Endothelial cell of umbilical vein (primary cell): ENCODE data around the gene UBTD2. TPM values are rescaled to one million over a fixed set of nuclear protein-coding genes. Genes with fewer than 3 reads are reported as not detected.

ENCODE experiments used
- BruUV-seq: library from RNA; stranded (reverse); fragments of 400-500 nt; replicated peaks from 2 replicates; lab custom pipeline; 2021; lab: Mats Ljungman, UMichigan
- CTCF ChIA-PET: fragments of 300-600, 350-600 bp; sonication (Branson Sonifier 250); formaldehyde crosslinking; loops from one replicate; lab custom pipeline; 2021; ENCODE audit warnings: antibody characterized with exemption, inconsistent platforms; lab: Charles Lee
- POLR2A ChIA-PET: fragments of 300-600, 350-600 bp; sonication (Branson Sonifier 250); formaldehyde crosslinking; loops from one replicate; lab custom pipeline; 2021; ENCODE audit warnings: antibody characterized with exemption, inconsistent platforms; lab: Charles Lee
- DNase-seq: peaks from one replicate; pipeline ENCODE4 v3.0.0-alpha.2; 2011; ENCODE audit warnings: low read depth, low spot score
- FAIRE-seq: peaks from 2 replicates; lab custom pipeline; 2011; peaks lifted over from hg19 to GRCh38; lab: Jason Lieb, UNC
- H2AFZ ChIP-seq: 2 replicates; pipeline ENCODE4 v1.6.0; 2012; ENCODE audit warnings: low read depth, low read length, control low read depth, inconsistent platforms
- H3K27ac ChIP-seq: 2 replicates; pipeline ENCODE4 v1.5.1; 2011; ENCODE audit warnings: low read depth, mild to moderate bottlenecking, control low read depth, low read length, moderate library complexity; ENCODE audit not compliant: insufficient read depth
- H3K27me3 ChIP-seq, 2 experiments: 2 replicates each; pipeline versions ENCODE4 v1.6.0 to v1.6.1; 2011; ENCODE audit warnings: low read length in 2 of 2, mixed read lengths in 1 of 2; ENCODE audit not compliant: control insufficient read depth in 2 of 2, insufficient read depth in 2 of 2
- H3K36me3 ChIP-seq, 2 experiments: 2 replicates in 1 of 2; 3 replicates in 1 of 2; pipeline ENCODE4 v1.5.1; 2011; ENCODE audit warnings: low read length in 2 of 2, mild to moderate bottlenecking in 1 of 2, moderate library complexity in 1 of 2; ENCODE audit not compliant: control insufficient read depth in 2 of 2, insufficient read depth in 2 of 2; ENCODE audit errors: extremely low read depth in 1 of 2
- H3K4me1 ChIP-seq: 3 replicates; pipeline ENCODE4 v1.5.1; 2011; ENCODE audit warnings: mild to moderate bottlenecking, low read length; ENCODE audit not compliant: control insufficient read depth, insufficient read depth; ENCODE audit errors: extremely low read depth
- H3K4me2 ChIP-seq: 2 replicates; pipeline ENCODE4 v1.6.1; 2011; ENCODE audit warnings: low read length, control low read depth, mixed read lengths; ENCODE audit not compliant: insufficient read depth
- H3K4me3 ChIP-seq, 3 experiments: fragments of 200-600 bp in 1 of 3; sonication (generic), shearing (Covaris generic) in 1 of 3; replicated peaks in 1 of 3; 2 replicates each; pipeline ENCODE4 v1.5.1; 2011 to 2016; ENCODE audit warnings: control low read depth in 3 of 3, low read length in 3 of 3, mild to moderate bottlenecking in 2 of 3, inconsistent platforms in 1 of 3, low read depth in 1 of 3, moderate library complexity in 1 of 3; ENCODE audit not compliant: insufficient read depth in 1 of 3
- H3K79me2 ChIP-seq: 2 replicates; pipeline ENCODE4 v1.6.0; 2012; ENCODE audit warnings: low read length, inconsistent platforms; ENCODE audit not compliant: control insufficient read depth, insufficient read depth
- H3K9ac ChIP-seq: replicated peaks from 2 replicates; pipeline ENCODE3; 2011; ENCODE audit warnings: low read length, control low read depth; ENCODE audit not compliant: insufficient read depth; ENCODE audit errors: extremely low read depth
- H3K9me1 ChIP-seq: replicated peaks from 3 replicates; pipeline ENCODE4 v1.6.0; 2011; ENCODE audit warnings: mild to moderate bottlenecking, low read length; ENCODE audit not compliant: control insufficient read depth, insufficient read depth; ENCODE audit errors: extremely low read depth
- H3K9me3 ChIP-seq: replicated peaks from 2 replicates; pipeline ENCODE4 v1.5.1; 2012; ENCODE audit warnings: low read length, inconsistent platforms; ENCODE audit not compliant: control insufficient read depth, insufficient read depth
- H4K20me1 ChIP-seq: replicated peaks from 2 replicates; pipeline ENCODE3; 2011; ENCODE audit warnings: mild to moderate bottlenecking, low read length; ENCODE audit not compliant: control insufficient read depth, insufficient read depth; ENCODE audit errors: extremely low read depth
- CTCF ChIP-seq, 2 donors: IDR thresholded peaks; 1 replicate in 1 of 2; 2 replicates in 1 of 2; pipeline ENCODE4 v1.5.1; 2011; ENCODE audit warnings: low read length in 2 of 2, mild to moderate bottlenecking in 2 of 2, moderate library complexity in 2 of 2, control low read depth in 1 of 2, inconsistent platforms in 1 of 2, low read depth in 1 of 2; ENCODE audit not compliant: insufficient read depth in 1 of 2; ENCODE audit errors: extremely low read depth in 1 of 2
- EZH2 ChIP-seq: IDR thresholded peaks from 2 replicates; pipeline ENCODE4 v1.6.1; 2012; ENCODE audit warnings: borderline replicate concordance, low read depth, mild to moderate bottlenecking, moderate library complexity, low read length, inconsistent platforms; ENCODE audit not compliant: severe bottlenecking
- FOS ChIP-seq: IDR thresholded peaks from 2 replicates; pipeline ENCODE4 v1.6.1; 2011; ENCODE audit warnings: mild to moderate bottlenecking, low read length, moderate library complexity, borderline replicate concordance; ENCODE audit not compliant: insufficient read depth
- GATA2 ChIP-seq: IDR thresholded peaks from 2 replicates; pipeline ENCODE4 v1.7.0; 2011; ENCODE audit warnings: low read depth, mild to moderate bottlenecking, moderate library complexity, mixed read lengths, low read length; ENCODE audit not compliant: insufficient read length, insufficient read depth
- JUN ChIP-seq: IDR thresholded peaks from 2 replicates; pipeline ENCODE4 v1.6.1; 2011; ENCODE audit warnings: borderline replicate concordance, low read depth; ENCODE audit not compliant: insufficient read length, insufficient read depth
- MAX ChIP-seq: IDR thresholded peaks from 2 replicates; pipeline ENCODE4 v1.6.1; 2011; ENCODE audit not compliant: insufficient read depth, insufficient read length
- MYC ChIP-seq: IDR thresholded peaks from one replicate; pipeline ENCODE4 v1.6.1; 2011; ENCODE audit warnings: mild to moderate bottlenecking, low read depth, low read length
- POLR2AphosphoS5 ChIP-seq: IDR thresholded peaks from 2 replicates; pipeline ENCODE4 v1.6.1; 2012; ENCODE audit warnings: low read depth, mild to moderate bottlenecking, control low read depth, low read length, moderate library complexity; ENCODE audit not compliant: insufficient read depth
- dilution Hi-C: fragments of 300-500 bp; cut with MboI; formaldehyde crosslinking; loops from one replicate; pipeline ENCODE4 v1.15.0; 2019; ENCODE audit warnings: low sequenced_read_pairs; ENCODE audit not compliant: extremely low pct_ligation_motif_present
- intact Hi-C: fragments of 100-400 bp; cut with micrococcal nuclease; formaldehyde crosslinking; loops from one replicate; pipeline ENCODE4 v1.10.0; 2022
- polyA plus RNA-seq, 4 experiments: library from polyadenylated mRNA; depleted of rRNA in 3 of 4; stranded (reverse) in 3 of 4; unstranded in 1 of 4; fragments of >200 nt; gene quantifications; 2 replicates each; pipeline versions ENCODE4 v1.2.1 to v1.2.3, GENCODE V29; 2011 to 2012; ENCODE audit warnings: missing spikeins in 1 of 4
- total RNA-seq: library from RNA; stranded (reverse); gene quantifications from 2 replicates; pipeline ENCODE4 v1.2.3, GENCODE V29; 2021

The UBTD2 gene
- total and polyA plus RNA-seq, 2 donors (not counting 3 experiments of a cell fraction or from before 2014, with no cell fraction given), result 10.1 to 22.6 TPM

DNA sequence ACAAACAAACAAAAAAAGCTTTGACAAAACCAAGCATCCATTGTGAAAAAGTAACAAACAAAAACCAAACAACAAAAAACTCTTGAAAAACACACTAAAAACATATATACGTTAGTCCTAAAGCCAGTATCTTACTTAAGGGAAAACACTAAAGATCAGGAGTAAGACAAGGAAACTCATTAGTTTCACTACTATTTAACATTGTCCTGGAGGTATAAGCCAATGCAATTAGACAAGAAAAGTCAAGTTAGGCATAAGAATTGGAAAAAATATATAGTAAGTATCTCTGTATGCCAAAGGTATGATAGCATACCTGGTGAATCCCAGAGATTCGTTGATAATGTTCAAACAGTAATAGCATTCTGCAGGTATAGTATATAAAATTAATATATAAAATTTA is 21.8 kb upstream of the UBTD2 start:
- H3K4me3 ChIP-seq, result no peak overlapping the region
- BruUV-seq, result no TSS peak
- no peak overlapping the region for H2AFZ ChIP-seq
- no peaks in the 10 kb centered on the region for H3K9me3 ChIP-seq
- no peaks in the 10 kb centered on the region for H3K79me2 ChIP-seq
- DNase-seq (no peak), FAIRE-seq (no peak)
- H4K20me1 ChIP-seq, result no peaks in the 10 kb centered on the region
- peaks cover 2% of the 10 kb centered on the region in 2 experiments for H3K27me3 ChIP-seq
- H3K4me1 ChIP-seq, result no peaks in the 10 kb centered on the region
- dilution Hi-C loops, result no loop called here
- no peak overlapping the region for H3K4me2 ChIP-seq
- H3K9me1 ChIP-seq, result no peaks in the 10 kb centered on the region
- H3K36me3 ChIP-seq, result no peaks in the 10 kb centered on the region
- no peak overlapping the region for H3K27ac ChIP-seq
- H3K9ac ChIP-seq, result no peak overlapping the region
- TF ChIP-seq MAX, result no peak
- no peak for TF ChIP-seq GATA2
- TF ChIP-seq POLR2AphosphoS5, result no peak
- TF ChIP-seq EZH2, result no peak
- TF ChIP-seq JUN, result no peak
- no peak for TF ChIP-seq CTCF (IDR thresholded peaks at IDR 0.05; ENCODE audit: extremely low read depth in 1 of 2, insufficient read depth in 1 of 2, low read depth in 1 of 2, low read length in 2 of 2)
- no peak for TF ChIP-seq MYC
- no peak for TF ChIP-seq FOS
- CTCF ChIA-PET, result interaction anchor here (0.7 kb wide), 1 partner anchor 1307 kb away, joined by 4 read pairs; no protein-coding TSS in a partner anchor
- POLR2A ChIA-PET, result no interaction called here
- intact Hi-C loops, result no loop called here
